Left ventricle myocardium inferior (tissue), 1 donor: ENCODE data around the gene SIX5. TPM values are rescaled to one million over a fixed set of nuclear protein-coding genes. Genes with fewer than 3 reads are reported as not detected.

Experiments
- DNase-seq: peaks from one replicate; pipeline ENCODE4 v3.0.0-alpha.2; 2020
- H3K27ac ChIP-seq: fragments of 200-600 bp; replicated peaks from 2 replicates; pipeline ENCODE4 v1.8.0; 2021
- H3K27me3 ChIP-seq: fragments of 200-600 bp; 2 replicates; pipeline ENCODE4 v1.8.0; 2021; ENCODE audit warnings: low read depth
- H3K36me3 ChIP-seq: fragments of 200-600 bp; 2 replicates; pipeline ENCODE4 v1.8.0; 2021
- H3K4me1 ChIP-seq: fragments of 200-600 bp; 2 replicates; pipeline ENCODE4 v1.8.0; 2021
- H3K4me3 ChIP-seq: fragments of 200-600 bp; 2 replicates; pipeline ENCODE4 v1.8.0; 2021; ENCODE audit warnings: mild to moderate bottlenecking, moderate library complexity
- H3K9me3 ChIP-seq: fragments of 200-600 bp; replicated peaks from 2 replicates; pipeline ENCODE4 v1.8.0; 2021
- intact Hi-C: fragments of 100-400 bp; cut with micrococcal nuclease; formaldehyde crosslinking; loops from one replicate; pipeline ENCODE4 v1.11.0; 2022
- total RNA-seq: library from RNA; stranded (reverse); fragmentation: NEBNext Ultra II Directional; extraction: Animal tissue kit (Norgen Biotek cat#: 25700); gene quantifications from one replicate; pipeline ENCODE4 v1.2.1, GENCODE V29; 2021
- TF ChIP-seq, protein P1 (sequence below): fragments of 200-600 bp; IDR thresholded peaks from 2 replicates; pipeline ENCODE4 v1.8.0; 2021; ENCODE audit warnings: antibody characterized with exemption, mild to moderate bottlenecking, borderline replicate concordance
- donor health status: DM: no; HTN: yes; CAD: no; lungs with severe emphysema.

The SIX5 gene
- total RNA-seq, 1 donor from 2014 or later, result 21.8 TPM

DNA sequence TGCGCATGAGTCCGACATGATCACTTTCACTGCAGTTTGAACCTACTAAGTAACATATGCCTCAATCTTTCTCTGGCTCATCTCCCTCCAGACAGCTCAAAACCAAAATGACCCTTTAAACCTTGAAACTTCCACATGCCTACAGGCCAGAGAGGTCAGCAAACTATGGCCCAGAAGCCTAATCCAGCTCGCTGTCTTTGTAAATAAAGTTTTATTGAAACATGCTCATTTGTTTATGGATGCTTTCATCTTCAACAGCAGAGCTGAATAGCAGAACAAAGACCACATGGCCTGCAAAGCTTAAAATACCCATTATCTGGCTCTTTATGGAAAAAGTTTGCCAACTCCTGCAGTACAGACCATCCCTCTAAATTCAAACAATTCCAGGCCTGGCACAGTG is 53.9 kb downstream of the SIX5 start:
- no peaks in the 10 kb centered on the region for H3K9me3 ChIP-seq
- no peaks in the 10 kb centered on the region for H3K27me3 ChIP-seq
- H3K4me3 ChIP-seq, result no peak overlapping the region
- intact Hi-C loops, result no loop called here
- H3K36me3 ChIP-seq, result peaks cover 23% of the 10 kb centered on the region
- TF ChIP-seq, protein P1, sequence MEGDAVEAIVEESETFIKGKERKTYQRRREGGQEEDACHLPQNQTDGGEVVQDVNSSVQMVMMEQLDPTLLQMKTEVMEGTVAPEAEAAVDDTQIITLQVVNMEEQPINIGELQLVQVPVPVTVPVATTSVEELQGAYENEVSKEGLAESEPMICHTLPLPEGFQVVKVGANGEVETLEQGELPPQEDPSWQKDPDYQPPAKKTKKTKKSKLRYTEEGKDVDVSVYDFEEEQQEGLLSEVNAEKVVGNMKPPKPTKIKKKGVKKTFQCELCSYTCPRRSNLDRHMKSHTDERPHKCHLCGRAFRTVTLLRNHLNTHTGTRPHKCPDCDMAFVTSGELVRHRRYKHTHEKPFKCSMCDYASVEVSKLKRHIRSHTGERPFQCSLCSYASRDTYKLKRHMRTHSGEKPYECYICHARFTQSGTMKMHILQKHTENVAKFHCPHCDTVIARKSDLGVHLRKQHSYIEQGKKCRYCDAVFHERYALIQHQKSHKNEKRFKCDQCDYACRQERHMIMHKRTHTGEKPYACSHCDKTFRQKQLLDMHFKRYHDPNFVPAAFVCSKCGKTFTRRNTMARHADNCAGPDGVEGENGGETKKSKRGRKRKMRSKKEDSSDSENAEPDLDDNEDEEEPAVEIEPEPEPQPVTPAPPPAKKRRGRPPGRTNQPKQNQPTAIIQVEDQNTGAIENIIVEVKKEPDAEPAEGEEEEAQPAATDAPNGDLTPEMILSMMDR, result no peak
- peaks cover 24% of the 10 kb centered on the region for H3K4me1 ChIP-seq
- no peak overlapping the region for H3K27ac ChIP-seq
- no peak for DNase-seq

Other genes starting within 250 kb of the SIX5 start
- 25.3 TPM for gene OPA3, start 184.4 kb downstream of the SIX5 start, total RNA-seq
- 5.1 TPM for gene GPR4, start 167.0 kb downstream of the SIX5 start, total RNA-seq
- gene EML2, start 129.9 kb downstream of the SIX5 start, total RNA-seq, result 48.4 TPM
- gene GIPR, start 101.0 kb downstream of the SIX5 start, total RNA-seq, result 4.7 TPM
- gene SNRPD2, start 77.3 kb downstream of the SIX5 start, total RNA-seq, result 249 TPM
- 2.2 TPM for gene QPCTL, start 76.6 kb downstream of the SIX5 start, total RNA-seq
- gene FBXO46, start 38.4 kb downstream of the SIX5 start, total RNA-seq, result 9.4 TPM
- not detected for gene MEIOSIN, start 35.8 kb downstream of the SIX5 start, total RNA-seq
- gene DMPK, start 13.2 kb upstream of the SIX5 start, total RNA-seq, result 284 TPM
- gene DMWD, start 23.6 kb upstream of the SIX5 start, total RNA-seq, result 69.2 TPM
- not detected for gene RSPH6A, start 46.1 kb upstream of the SIX5 start, total RNA-seq
- 35.9 TPM for gene SYMPK, start 93.9 kb upstream of the SIX5 start, total RNA-seq
- gene FOXA3, start 95.1 kb upstream of the SIX5 start, total RNA-seq, result not detected
- gene IRF2BP1, start 116.9 kb upstream of the SIX5 start, total RNA-seq, result 18.5 TPM
- 16.2 TPM for gene MYPOP, start 133.4 kb upstream of the SIX5 start, total RNA-seq
- not detected for gene NANOS2, start 145.5 kb upstream of the SIX5 start, total RNA-seq
- gene NOVA2, start 204.6 kb upstream of the SIX5 start, total RNA-seq, result 5.0 TPM
- 8.7 TPM for gene CCDC61, start 226.2 kb upstream of the SIX5 start, total RNA-seq